Stimulated activated CD4-positive, alpha-beta T cell treated with anti-CD3 and anti-CD28 coated beads, Interleukin-2, amount 100 ng/mL, for 48 hours (primary cell): ENCODE results near the gene E4F1.

Source experiments
- DNase-seq, 2 donors: peaks; one replicate each; pipeline ENCODE4 v3.0.0-alpha.2; 2020

Gene E4F1

DNA sequence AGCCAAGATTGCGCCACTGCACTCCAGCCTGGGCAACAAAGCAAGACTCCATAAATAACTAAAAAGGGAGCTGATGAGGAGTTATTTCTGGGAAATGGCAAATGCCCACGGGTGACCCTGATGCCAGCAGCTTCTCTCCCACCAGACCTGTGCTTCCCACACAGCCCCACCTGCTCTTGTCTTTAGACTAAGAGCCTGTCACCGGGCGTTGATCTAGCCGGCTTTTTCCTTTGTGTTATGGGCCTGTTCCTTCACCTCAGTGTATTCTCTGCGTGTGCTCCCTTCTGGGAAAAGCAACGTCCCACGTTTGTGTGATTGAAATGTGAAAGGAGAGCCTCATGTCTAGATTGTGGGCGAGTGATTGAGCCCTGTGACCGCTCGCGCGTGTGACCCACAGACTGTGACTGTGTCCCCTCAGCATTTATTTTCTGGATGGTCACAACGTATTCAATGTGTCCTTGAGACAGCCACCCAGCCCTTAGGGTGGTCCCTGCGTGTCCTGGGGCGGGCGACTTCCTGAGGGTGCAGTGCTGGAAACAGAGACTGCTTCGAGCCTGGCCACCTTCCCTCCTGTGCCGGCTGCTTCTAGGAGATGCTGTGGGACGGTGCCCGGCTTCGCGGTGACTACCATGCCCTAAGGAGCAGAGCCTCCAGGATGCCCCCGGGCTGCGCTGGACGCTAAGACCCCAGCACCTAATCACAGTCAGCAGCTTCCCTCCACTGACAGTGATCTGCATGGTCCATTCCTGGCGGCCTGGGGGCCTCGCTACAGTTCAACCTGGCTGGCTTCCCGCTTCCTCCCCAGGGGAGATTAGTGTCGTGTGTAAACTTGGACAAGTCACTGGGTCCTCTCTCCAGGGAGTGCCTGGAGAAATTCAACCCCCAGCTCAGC lies 52.3 kb downstream of the E4F1 start:
- DNase-seq, result no peak

DNA sequence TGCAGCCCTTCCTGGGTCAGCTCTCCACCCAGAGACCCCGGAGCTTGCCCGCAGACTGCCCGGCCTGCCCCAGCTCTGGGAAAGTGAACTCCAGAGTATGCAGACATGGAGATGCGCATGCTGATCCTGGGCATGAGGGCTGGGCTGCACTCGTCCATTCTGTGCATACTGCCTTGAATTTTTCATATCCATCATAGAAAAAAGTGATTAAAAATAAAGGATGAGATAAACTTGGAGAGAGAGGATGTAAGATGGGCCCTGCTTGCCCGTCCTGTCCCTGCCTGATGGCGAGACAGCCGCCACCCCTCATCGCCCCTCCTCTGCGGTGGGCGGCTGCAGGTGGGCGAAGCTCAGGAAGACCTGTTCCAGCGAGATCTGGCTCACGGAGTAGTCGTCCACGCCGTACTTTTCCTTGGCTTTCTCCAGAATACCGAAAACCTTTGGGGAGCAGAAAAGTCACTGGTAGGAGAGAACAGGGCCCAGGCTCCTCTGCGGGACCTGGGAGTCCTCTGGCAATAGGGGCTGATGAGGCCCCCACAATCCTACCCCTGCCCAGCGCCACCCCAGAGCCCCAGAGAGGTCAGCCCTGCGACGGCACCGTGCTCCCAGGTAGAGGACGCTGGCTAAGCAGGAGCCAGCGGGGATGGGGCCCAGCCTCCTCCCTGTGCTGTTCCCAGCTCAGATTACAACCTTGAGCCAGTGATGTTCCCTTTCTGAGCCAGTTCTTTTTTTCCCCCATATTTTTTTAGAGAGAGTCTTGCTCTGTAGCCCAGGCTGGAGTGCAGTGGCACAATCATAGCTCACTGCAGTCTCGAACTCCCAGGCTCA lies 53.2 kb downstream of the E4F1 start:
- no peak for DNase-seq

DNA sequence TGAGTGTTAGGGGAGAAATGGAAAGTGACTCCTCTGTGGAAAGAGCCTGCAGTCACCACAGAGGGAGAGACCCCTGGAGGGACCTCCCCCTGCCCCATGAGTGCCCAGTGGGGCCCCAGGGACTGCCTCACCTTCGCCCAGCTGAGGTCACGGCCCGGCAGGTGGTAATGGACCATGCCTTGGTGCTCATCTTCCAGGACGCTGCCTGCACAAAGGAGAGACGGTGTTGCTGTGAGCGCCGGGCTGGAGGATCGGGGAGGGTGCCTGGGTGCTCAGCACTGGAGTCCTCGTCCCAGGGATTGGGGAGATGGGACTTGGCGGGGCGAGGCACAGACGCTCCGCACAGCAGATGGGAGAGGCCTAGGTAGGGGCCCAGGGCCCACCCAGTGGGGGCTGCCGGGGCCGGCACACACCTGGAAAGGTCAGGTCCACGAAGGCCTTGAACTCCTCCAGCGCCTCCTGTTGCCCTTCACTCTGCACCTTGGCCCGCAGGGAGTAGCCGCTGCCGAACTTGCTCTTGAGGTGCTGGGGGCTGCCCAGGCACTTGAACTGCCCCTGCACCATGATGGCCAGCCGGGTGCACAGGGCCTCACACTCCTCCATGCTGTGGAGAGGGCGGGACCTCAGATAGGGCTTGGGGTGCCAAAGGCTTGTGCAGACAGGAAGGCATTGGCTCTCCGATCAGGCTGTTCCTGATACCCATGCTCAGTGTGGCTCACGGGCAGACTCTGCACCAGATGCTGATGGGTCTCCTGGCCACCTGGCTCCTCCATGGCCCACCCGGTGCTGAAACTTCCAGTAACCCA lies 54.3 kb downstream of the E4F1 start:
- no peak for DNase-seq

- DNase-seq, result no peak
These were observed 54.8 kb downstream of the E4F1 start for GRCh38 chr16:2278272-2278608.

GRCh38 chr16:2278956-2279800 lies 55.8 kb downstream of the E4F1 start:
- DNase-seq, result no peak

- no peak for DNase-seq
These were observed 57.1 kb downstream of the E4F1 start for GRCh38 chr16:2280461-2280860.

GRCh38 chr16:2280981-2281542 lies 57.7 kb downstream of the E4F1 start:
- DNase-seq, result no peak

- DNase-seq, result no peak
These were observed 58.9 kb downstream of the E4F1 start for GRCh38 chr16:2282262-2282661.

GRCh38 chr16:2282866-2283555 lies 59.6 kb downstream of the E4F1 start:
- no peak for DNase-seq

DNA sequence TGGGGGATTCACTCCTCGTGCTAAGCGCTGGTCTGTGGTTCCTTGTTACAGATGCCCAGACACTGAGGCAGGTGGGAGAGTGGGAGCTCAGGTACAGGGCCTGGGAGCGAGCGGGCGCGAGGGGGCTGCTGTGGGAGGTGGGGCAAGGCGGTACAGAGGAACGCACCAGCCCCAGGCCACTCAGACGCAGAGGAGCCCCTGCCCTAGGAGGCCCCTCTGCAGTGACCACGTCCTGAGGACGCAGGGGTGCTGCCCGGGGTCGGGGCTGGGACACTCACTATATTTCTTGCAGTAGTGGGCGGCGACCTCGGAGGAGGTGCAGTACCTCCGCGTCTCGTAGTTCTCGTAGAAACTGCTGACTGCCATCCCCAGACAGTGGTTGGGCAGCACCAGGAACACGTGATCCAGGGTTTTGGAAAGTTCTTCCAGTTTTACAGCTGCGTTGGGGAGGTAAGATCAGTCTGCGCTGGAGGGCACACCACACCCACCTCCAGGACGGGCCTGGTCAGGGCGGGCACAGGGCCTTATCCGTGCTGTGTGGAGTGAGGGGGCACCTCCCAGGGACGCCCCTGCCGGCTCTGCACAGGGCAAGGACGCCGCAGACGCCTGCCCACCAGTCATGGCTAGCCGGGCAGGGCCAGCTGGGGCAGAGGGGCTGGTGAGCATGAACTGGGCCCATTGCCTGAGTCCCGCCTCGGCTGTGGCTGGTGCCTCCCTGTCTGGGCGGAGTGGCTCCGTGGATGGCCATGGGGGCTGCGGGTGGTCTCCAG lies 60.8 kb downstream of the E4F1 start:
- DNase-seq, result no peak

DNA sequence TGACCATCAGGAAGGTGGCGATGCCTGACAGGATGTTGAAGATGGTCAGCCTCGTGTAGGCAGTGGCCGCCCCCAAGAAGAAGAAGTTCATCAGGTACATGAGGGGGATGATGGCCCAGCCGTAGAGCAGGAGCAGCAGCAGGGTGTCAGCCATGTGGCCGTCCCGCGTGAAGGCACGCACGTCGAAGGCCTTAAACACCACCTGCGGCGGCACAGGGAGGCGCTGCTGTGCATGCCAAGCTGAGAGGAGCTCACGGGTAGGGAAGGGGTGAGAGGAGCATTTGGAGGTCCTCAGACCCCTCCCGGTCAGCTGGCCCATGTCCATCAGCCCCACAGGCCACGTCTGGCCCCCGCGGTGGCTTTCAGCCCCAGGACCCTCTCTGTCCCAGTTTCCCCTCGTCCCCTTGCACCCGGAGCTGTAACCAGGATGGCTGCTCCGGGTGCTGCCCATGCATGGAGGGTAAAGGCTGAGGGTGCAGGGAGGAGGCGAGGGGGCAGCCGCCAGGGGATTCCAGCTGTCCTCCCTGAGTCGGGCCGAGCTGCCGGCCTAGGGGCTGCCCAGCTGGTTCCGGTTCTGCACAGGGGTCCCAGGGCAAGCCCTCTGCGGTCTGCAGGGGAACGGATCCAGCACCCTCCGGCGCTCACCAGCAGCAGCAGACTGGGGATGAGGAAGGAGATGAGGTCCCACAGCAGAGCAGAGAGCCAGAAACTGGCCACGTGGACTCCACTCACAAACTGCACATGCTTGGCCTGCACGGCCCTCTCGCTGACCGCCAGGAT lies 61.6 kb downstream of the E4F1 start:
- DNase-seq, result no peak
